ENCODE results near the gene CDC5L. TPM values are rescaled to one million over a fixed set of nuclear protein-coding genes. Genes with fewer than 3 reads are reported as not detected.

Gene CDC5L
- polyA plus RNA-seq, 1 donor (not counting 4 experiments of a cell fraction or from before 2014, with no cell fraction given) = 16.6 TPM

GRCh38 chr6:44361947-44362346 is 25.6 kb upstream of the CDC5L start:
- DNase-seq (ENCODE audit: low read depth, low spot score) = no peak
- Histone ChIP-seq H3K4me1 (ENCODE audit: control insufficient read depth, extremely low read depth, insufficient read depth, low read length) (no peaks in the 10 kb centered on the region), H3K79me2 (ENCODE audit: control insufficient read depth, insufficient read depth, low read length) (no peaks in the 10 kb centered on the region), H3K27me3 (ENCODE audit: control insufficient read depth, extremely low read depth, insufficient read depth, low read length) (no peaks in the 10 kb centered on the region), H3K36me3 (ENCODE audit: control insufficient read depth in 2 of 2, extremely low read depth in 1 of 2, insufficient read depth in 2 of 2, low read length in 2 of 2) (no peaks in the 10 kb centered on the region), H3K9me1 (ENCODE audit: control insufficient read depth, extremely low read depth, insufficient read depth, low read length) (no peaks in the 10 kb centered on the region), H3K9ac (ENCODE audit: control insufficient read depth, extremely low read depth, insufficient read depth, low read length) (no peak overlapping the region), H3K27ac (ENCODE audit: control insufficient read depth, insufficient read depth, low read length) (no peak overlapping the region), H2AFZ (ENCODE audit: control insufficient read depth, low read length) (no peak overlapping the region), H3K9me3 (ENCODE audit: control insufficient read depth, low read depth, low read length) (no peaks in the 10 kb centered on the region), H3K4me2 (ENCODE audit: control insufficient read depth, extremely low read depth, insufficient read depth, low read depth, low read length) (no peak overlapping the region), H3K4me3 (ENCODE audit: control insufficient read depth in 2 of 3, extremely low read depth in 1 of 3, insufficient read depth in 2 of 3, low read depth in 1 of 3, low read length in 3 of 3) (no peak overlapping the region), H4K20me1 (ENCODE audit: control insufficient read depth, extremely low read depth, insufficient read depth, low read length) (no peaks in the 10 kb centered on the region)
- dilution Hi-C loops (cut with MboI; ENCODE audit: extremely low pct_ligation_motif_present, low sequenced_read_pairs) = no loop called here
- FAIRE-seq = no peak
- TF ChIP-seq CTCF (optimal IDR thresholded peaks at IDR 0.05 in 1 of 3, IDR thresholded peaks at IDR 0.05 in 1 of 3, conservative IDR thresholded peaks at IDR 0.05 in 1 of 3; ENCODE audit: extremely low read depth in 1 of 3, insufficient read depth in 2 of 3, low read length in 3 of 3) = no peak
- TF ChIP-seq EZH2 (IDR thresholded peaks at IDR 0.05; ENCODE audit: low read length) = no peak

- Histone ChIP-seq H3K9me3 (ENCODE audit: control insufficient read depth, low read depth, low read length) (no peaks in the 10 kb centered on the region), H3K9ac (ENCODE audit: control insufficient read depth, extremely low read depth, insufficient read depth, low read length) (no peak overlapping the region), H3K79me2 (ENCODE audit: control insufficient read depth, insufficient read depth, low read length) (no peaks in the 10 kb centered on the region), H3K9me1 (ENCODE audit: control insufficient read depth, extremely low read depth, insufficient read depth, low read length) (no peaks in the 10 kb centered on the region), H3K36me3 (ENCODE audit: control insufficient read depth in 2 of 2, extremely low read depth in 1 of 2, insufficient read depth in 2 of 2, low read length in 2 of 2) (no peaks in the 10 kb centered on the region), H3K4me1 (ENCODE audit: control insufficient read depth, extremely low read depth, insufficient read depth, low read length) (no peaks in the 10 kb centered on the region), H3K4me2 (ENCODE audit: control insufficient read depth, extremely low read depth, insufficient read depth, low read depth, low read length) (no peak overlapping the region), H3K27ac (ENCODE audit: control insufficient read depth, insufficient read depth, low read length) (no peak overlapping the region), H2AFZ (ENCODE audit: control insufficient read depth, low read length) (no peak overlapping the region), H4K20me1 (ENCODE audit: control insufficient read depth, extremely low read depth, insufficient read depth, low read length) (no peaks in the 10 kb centered on the region), H3K27me3 (ENCODE audit: control insufficient read depth, extremely low read depth, insufficient read depth, low read length) (no peaks in the 10 kb centered on the region), H3K4me3 (ENCODE audit: control insufficient read depth in 2 of 3, extremely low read depth in 1 of 3, insufficient read depth in 2 of 3, low read depth in 1 of 3, low read length in 3 of 3) (no peak overlapping the region)
- no peak for FAIRE-seq
- dilution Hi-C loops (cut with MboI; ENCODE audit: extremely low pct_ligation_motif_present, low sequenced_read_pairs) = no loop called here
- no peak for DNase-seq (ENCODE audit: low read depth, low spot score)
- TF ChIP-seq CTCF (optimal IDR thresholded peaks at IDR 0.05 in 1 of 3, IDR thresholded peaks at IDR 0.05 in 1 of 3, conservative IDR thresholded peaks at IDR 0.05 in 1 of 3; ENCODE audit: extremely low read depth in 1 of 3, insufficient read depth in 2 of 3, low read length in 3 of 3) (no peak), EZH2 (IDR thresholded peaks at IDR 0.05; ENCODE audit: low read length) (no peak)
These were observed 24.1 kb upstream of the CDC5L start for GRCh38 chr6:44363377-44363926.
